NCI-H2029 (cell line): Measurements from ENCODE around the gene DNAH6.

ENCODE experiments used
- DNase-seq: peaks from one replicate; lab custom pipeline; 2025; lab: John Stamatoyannopoulos, UW

Gene DNAH6

DNA sequence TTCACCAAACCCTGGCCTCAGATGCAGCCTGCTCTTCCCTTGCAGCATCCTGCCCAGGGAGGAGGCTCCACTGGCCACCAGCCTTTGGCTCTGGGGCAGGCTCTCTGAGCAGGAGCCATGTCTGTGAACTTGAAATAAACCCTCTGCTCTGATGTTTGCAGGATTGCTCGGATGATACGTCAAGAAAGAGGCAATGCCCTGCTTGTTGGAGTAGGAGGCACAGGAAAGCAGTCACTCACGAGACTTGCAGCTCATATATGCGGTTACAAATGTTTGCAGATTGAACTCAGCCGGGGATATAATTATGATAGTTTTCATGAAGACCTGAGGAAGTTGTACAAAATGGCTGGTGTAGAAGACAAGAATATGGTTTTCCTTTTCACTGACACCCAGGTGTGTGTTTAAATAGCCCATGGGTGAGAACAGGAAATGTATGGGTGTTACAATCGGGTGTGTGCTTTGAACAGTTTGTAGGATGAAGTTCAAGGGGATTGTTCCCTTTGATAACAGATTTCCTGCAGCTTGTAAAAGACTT is 177.9 kb downstream of the DNAH6 start:
- DNase-seq: no peak

DNA sequence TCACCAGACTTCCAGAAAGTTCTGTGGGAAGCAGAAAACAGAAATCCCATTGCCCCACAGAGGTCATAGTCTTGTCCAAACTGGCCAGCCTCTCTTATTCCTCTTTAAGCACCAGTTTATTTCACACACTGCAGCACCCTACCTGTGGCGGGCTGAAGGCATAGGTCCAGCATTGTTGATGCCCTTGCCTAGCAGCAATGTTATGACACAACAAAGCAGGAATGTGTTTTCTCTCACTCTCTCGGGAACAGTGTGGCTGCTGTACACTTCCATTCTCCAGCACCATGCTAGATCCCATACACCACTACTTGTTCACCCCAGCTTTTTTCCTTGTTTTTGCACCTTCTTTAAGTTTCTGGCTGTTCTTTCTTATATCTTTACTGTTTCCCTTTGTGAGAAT is 181.6 kb downstream of the DNAH6 start:
- DNase-seq: no peak

DNA sequence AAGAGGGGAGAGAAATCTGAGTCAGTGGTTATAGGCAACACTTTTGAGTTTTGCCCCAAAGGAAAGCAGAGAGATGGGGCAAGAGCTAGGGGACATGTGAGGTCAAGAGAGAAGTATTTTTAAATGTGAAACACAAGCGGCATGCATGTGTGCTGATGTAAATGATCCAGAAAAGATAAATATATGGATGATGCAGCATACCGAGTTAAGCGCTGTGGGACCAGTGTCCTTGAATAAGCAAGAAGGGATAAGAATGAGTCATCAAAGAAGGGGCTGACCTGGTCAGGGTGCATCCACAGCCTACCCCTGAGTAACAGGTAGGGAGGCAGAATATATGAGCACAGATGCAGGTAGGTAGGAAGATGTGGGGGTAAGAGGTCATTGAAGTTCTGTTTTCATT is 183.7 kb downstream of the DNAH6 start:
- no peak for DNase-seq

DNA sequence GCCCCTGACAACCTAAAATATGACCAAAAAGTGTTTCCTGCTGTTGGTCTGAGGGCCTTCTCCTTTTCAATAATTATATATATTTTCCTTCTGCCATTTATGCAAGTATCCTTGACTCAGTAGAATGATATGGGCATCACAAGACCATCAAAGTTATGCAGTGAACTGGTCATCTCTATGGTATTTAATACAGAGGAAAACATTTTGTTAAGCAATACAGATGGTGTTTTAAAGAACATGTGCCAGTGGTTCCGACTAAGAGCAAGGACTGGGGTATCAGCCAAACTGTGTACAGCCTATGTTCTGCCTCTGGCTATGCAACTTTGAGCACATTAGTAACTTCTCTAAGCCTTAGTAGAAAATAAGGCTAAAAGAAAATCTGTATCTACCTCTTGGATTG is 185.6 kb downstream of the DNAH6 start:
- DNase-seq: no peak

DNA sequence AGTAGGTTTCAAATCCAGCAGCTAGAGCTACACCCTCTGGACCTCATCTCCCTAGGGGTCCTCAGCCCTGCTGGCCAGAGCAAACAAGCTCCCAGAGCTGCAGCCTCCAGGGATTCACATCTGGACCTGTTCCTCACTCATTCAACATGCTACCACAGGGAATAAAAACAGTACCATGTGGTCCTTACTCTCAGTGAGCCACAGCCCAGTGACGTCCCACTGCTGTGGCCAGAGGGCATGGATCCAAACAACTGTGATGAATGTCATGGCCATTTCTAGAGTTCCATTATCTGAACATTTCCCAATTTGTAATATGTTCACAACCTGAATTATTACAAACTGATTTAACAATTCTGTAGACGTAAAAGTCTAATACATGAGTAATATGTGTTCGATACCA is 186.6 kb downstream of the DNAH6 start:
- no peak for DNase-seq

DNA sequence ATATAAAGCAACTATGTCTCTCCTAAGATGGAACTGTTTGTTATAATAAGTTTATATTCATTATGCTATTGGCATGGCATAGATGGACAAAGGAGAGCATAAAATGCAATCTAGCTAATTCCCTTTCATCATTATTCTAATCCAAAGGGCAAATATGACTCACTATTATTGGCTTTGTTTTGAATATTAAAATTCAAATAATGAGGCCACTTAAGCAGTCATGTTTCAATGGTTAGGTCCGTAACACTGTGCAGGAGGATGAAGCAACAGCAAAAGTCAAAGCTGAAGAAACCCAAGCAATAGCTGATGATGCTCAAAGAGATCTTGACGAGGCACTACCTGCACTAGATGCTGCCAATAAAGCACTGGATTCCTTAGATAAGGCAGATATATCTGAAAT is 187.5 kb downstream of the DNAH6 start:
- no peak for DNase-seq

DNA sequence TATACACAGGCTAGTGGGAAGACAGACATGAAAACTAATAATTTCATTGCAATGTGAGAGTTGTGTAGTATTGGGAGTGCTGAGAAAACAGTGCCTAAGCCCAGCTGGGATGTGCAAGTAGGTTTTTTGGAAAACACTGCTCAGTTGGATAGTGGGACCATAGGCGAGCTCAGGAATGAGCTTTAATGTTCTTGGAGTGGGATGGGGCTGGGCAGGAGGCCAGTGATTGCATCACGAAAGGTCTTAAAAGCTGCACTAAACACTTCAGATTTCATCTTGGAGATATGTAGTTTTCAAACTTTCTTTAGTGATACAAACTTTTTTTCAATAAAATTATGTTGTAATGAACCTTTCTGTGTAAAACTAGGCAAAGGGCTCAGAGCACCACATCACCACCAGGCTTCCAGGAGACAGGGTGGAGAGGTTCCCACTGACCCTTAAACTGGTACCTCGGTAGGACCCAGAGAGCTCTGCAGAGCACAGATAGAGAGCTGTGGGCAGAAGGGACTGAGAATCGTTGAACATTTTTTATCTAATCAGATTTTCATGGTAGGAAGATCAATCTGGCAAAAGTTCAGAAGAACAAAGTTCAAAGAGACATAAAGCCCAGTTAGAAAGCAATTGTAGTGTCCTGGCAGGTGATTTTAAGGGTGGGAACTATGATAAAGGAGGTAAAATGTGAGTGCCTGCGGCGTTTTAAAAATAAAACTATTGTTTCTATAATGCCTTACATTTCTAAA is 188.4 kb downstream of the DNAH6 start:
- DNase-seq: no peak

DNA sequence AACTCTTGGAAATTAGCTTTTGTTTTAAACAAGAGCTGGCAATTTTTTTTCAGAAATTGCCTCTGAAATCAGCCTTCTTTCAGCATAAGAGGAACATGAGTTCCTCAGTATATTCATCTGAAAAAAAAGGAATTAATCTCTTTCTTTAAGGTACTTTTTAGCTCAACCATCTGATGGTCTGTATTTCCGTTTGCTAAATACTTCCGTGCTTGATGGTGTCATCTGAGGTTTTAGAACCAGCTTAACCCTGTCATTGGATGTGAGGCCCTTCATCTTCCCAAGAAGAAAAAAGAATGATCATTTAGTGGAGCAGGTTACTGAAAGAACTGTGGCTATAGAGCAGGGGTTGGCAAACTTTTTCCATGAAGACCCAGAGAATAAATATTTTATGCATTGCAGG is 189.6 kb downstream of the DNAH6 start:
- DNase-seq: no peak

DNA sequence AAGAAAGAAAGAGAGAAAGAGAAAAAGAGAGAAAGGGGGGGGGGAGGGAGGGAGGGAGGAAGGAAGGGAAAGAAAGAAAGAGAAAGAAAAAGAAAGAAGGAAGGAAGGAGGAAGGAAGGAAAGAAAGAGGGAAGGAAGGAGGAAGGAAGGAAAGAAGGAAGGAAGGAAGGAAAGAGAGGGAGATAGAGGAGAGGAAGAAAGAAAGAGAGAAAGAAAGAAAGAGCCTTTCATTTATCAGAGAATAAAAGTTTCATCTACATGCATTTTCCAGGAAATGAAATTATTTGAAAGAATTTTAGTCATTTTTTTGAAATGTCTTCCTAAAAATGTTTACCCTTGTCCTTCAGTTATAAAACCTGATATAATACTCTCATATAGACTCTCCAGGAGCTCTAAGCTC is 192.1 kb downstream of the DNAH6 start:
- no peak for DNase-seq

DNA sequence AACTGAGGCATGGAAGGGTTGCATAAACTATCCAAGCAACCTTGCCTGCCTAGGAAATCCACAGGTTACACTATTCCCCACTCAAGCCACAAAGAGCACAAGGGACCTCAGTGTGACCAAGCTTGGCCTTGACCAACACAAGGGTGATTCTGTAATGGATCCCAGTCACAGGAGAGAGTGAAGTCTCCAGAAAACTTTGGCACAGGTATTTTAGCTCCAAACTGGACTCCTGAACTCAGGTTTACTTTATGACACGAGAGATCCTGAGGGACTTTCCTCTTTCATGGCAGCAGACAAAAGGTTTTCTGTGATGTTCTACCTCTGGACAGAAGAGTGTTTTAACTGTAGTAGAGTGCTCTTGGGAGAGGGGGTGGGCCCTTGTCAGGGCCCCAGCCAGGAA is 195.4 kb downstream of the DNAH6 start:
- DNase-seq: no peak

DNA sequence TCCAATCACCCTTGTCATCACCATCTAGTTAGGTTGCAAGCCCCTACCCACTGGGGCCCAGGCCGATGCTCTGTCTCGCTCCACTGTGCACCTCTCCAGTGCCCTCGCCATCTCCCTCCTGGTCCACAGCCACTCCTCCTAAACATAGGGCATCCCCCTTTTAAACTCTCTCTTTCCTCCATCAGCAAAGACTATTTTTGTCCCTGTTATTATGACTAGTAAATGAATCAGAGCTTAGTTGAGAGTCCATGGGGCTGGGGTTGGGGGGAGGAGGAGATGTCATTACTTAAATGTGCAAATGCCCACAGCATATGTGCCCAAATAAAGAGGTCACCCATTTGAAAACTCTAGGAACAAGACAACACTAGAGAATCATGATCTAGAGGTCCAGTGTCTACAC is 197.1 kb downstream of the DNAH6 start:
- DNase-seq: no peak

DNA sequence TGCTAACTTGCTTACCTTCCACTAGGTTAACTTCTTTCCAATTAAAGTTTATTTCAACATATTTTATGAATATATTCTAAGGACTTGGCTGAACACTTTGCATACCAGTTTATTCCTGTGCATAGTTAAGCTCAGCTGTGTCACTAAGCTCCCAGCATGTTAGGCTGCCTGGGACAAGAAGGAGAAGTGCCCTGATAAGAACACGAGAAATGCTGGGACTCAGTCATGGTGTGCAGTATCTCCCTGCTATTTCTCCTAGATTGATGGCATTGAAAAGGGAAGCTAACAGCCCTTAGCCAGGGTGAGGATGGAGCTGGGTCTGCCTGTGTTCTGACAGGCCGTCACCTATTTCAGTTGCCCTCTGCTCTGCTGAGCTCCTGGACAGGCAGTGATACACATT is 200.3 kb downstream of the DNAH6 start:
- DNase-seq: no peak

DNA sequence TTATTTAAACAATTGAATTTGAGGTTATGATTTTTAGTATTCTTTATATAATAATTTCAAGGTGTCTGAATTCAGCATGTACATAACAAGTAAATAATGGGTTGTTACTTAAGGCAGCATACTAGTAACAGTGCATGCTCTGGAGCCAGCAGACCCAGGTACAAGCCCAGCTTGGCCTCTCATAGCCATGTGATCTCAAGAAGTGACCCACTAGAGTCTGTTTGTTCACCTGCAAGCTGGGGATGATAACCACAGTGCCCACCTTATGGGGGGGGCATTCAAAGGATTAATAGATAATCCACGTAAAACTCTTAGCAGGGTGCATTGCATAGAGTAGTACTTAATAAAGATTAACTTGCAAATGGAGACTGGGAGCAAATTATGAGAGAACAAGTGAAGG is 201.0 kb downstream of the DNAH6 start:
- no peak for DNase-seq

DNA sequence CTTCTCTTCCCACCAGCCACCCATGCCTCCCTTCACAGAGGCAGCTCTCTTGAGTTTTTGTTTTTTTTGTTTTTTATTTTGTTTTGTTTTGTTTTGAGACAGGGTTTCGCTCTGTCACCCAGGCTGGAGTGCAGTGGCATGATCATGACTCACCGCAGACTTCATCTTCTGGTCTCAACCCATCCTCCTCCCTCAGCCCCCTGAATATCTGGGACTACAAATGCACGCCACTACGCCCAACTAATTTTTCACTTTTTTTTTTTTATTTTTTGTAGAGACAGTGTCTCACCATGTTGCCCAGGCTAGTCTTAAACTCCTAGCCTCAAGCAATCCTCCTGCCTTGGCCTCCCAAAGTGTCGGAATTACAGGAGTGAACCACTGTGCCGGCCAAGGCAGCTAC is 203.1 kb downstream of the DNAH6 start:
- no peak for DNase-seq

DNA sequence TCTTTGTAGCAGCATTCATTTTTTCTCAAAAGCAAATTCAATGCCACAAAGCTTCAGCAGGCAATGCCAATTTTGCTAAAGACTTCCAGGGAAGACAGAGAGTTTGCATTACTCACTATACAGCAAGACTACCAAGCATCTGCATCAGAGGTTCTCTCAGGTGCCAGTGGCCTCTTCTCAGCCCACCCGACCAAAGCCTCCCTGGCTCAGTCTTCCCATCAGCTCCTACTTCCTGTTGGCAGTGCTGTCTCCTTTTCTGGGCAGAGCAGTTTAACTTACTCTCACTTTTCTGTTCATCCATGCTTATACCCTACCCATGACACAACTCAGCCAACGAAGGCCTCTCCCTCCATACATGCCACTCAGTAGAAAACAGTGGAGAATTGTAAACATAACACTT is 207.5 kb downstream of the DNAH6 start:
- DNase-seq: no peak

DNA sequence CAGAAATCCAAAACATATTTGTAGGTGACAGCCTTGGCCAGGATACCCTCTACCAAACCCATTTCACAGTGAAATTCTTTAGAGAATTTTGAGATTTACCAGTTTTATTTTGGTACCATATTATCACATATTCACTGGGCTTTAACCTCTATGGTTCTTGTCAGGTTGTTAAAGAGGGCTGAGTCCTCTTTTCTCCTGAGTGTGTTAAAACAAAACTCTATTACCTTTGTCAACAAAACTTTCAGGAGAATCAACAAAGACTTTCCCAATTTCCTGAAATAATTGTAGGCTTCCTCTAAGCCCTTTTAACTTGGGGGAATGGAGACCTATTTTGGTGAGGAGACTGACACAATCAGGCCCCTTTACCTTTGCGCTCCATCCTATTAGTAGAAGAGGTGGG is 209.4 kb downstream of the DNAH6 start:
- no peak for DNase-seq

DNA sequence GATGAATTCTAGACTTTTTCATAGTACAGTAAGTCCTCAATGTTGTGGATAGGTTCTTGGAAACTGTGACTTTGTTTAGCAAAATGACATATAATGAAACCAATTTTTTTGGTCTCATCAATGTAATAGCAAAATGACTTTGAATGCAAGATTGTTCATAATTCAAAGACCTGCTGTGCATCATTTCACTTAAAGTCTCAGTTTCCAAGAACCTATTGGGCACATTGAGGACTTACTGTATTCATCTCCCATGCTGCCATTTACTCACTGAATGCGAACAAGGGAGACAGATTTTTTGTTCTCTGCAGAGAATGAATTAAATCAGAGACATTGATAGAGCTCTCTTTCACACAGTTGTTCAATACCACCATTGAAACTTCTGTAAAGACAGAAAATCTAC is 211.0 kb downstream of the DNAH6 start:
- no peak for DNase-seq

DNA sequence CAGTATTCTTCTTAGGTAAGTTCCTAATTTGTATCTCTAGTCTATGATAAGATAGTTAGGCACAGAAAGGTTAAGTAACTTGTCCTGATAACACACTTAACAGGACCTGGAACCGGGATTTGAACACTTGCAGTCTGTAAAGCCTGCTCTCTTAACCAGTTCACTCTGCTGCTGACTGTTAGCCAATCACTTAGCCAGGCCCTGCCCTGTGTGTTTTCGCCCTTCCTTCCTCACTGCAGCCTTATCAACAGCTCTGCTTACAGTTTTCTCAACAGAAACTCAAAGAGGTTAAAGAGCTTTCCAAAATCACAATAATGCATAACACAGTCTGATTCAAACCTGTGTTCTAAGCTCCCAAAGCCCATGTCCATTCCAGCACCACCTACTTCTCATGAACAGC is 212.9 kb downstream of the DNAH6 start:
- no peak for DNase-seq

DNA sequence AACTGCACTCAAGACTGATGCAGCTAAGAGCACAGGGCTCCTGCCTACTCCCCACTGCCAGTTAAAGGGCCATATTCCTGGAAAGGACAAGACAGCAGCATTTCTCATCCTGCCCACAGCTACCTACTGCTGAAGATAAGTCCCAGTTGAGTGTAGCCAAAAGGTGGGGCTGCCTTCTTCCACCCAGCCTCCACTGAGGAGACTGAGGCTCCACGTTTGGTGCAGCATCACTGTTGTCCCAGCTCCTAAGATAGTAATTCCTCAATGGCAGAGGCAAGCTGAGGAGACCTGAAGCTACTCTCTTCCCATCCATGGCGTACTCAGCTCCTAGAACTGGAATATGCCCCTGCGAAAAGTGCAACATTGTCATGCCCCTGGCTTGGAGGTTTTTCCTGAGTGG is 214.9 kb downstream of the DNAH6 start:
- DNase-seq: no peak

DNA sequence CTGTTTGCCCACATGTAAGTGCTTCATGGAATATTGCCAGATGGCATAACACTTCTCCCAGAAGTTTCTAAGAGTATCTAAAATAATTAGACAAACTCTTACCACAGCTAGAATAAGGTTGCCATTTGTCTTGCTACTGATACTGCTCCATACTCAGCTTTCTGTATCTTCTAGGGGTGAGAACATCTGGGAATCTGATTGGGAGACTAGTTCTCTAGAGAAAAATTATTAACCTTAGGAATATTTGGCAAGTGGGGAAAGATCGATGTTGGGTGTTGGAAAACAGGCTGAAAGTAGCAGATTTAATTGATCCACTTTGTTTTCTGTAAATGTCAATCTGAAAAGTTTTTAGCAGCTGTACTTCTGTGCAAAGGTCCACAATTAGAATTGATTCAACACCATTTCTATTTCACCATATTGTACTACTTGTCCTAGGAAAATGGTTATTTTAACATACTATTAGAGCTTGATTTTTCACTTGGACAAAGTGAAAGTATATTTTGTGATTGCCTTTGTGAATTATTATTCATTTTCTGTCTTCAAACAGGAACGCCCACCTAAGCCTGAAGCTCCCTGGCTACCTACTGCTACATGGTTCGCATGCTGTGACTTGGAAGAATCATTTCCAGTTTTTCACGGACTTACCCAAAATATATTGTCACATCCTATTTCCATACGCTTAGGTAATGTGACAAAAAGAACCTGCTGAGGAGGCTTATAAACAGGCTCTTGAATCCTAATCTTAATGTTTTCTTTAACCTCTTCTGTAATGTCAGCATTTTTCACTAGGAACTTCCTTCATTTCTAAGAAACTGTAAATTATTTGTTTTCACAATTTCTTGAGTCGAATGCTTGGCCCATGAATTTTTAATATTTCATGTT is 216.8 kb downstream of the DNAH6 start:
- no peak for DNase-seq

DNA sequence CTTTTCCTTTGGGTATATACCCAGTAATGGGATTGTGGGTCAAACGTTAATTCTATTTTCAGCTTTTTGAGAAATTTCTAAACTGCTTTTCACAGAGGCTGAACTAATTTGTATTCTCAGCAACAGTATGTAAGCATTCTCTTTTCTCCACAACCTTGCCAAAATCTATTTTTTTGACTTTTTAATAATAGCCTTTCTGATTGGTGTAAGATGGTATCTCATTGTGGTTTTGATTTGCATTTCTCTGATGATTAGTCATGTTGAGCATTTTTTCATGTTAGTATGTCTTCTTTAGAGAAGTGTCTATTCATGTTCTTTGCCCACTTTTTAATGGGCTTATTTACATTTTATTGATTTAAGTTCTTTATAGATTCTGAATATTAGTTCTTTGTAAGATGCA is 219.1 kb downstream of the DNAH6 start:
- no peak for DNase-seq

DNA sequence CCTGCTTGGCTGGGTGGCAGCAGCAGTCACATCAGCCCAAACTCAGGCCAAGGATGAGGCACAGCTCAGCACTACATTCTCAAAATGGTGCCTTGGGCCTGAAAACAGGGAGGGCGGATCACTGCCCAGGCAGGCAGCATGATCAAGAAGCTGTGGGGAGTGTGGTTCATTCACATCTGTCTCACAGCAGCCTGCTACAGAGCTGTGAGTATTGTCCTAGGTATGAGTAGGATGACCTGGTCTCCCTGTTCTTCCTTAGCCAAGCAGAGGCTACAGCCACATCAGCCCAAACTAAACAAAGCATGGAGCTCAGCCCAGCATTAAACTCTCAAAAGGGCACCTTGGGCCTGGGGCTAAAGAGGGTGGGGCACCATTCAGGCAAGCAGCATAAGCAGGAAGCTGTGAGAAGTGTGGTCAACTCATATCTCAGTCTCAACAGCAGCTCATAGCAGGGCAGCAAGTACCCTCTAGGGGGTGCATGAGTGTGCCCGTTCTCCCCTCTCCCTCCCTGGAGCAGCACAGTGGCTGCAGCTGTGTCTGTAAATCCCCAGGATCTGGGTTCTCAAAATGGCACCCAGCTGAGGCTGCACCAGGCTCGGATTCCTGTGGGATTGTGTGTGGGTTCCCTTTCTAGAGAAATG is 225.0 kb downstream of the DNAH6 start:
- no peak for DNase-seq

DNA sequence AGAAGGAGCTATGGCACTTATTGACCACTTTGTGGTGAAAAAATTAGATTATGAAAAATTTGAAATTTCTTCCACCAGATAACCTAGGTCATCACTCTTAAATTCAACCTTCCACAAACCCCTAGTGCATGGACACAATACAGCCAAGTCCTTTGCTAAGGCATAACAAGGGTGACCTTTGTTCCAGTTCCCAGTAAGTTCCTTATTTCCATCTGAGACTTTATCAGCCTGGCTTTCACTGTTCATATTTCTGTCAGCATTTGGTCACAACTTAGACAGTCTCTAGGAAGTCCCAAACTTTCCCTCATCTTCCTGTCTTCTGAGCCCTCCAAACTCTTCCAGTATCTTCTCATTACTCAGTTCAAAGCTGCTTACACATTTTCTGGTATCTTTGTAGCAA is 232.0 kb downstream of the DNAH6 start:
- DNase-seq: no peak
